HFFc6 (cell line): ENCODE results near the gene MLNR. TPM values are rescaled to one million over a fixed set of nuclear protein-coding genes. Genes with fewer than 3 reads are reported as not detected.

Experiments used
- DNase-seq: peaks from one replicate; pipeline ENCODE4 v3.0.0-alpha.2; 2018
- H3K27ac Mint-ChIP-seq: 2 replicates; pipeline ENCODE4 v1.8.0; 2020; ENCODE audit warnings: mild to moderate bottlenecking, mixed read lengths
- H3K27me3 Mint-ChIP-seq: 2 replicates; pipeline ENCODE4 v1.8.0; 2021; ENCODE audit warnings: mild to moderate bottlenecking, moderate library complexity, mixed read lengths; ENCODE audit not compliant: insufficient read depth
- H3K36me3 Mint-ChIP-seq: 2 replicates; pipeline ENCODE4 v1.8.0; 2021; ENCODE audit warnings: low read depth, mixed read lengths
- H3K4me1 Mint-ChIP-seq: 2 replicates; pipeline ENCODE4 v1.8.0; 2020; ENCODE audit warnings: low read depth, mixed read lengths
- H3K4me3 Mint-ChIP-seq: 2 replicates; pipeline ENCODE4 v1.8.0; 2020; ENCODE audit warnings: mild to moderate bottlenecking, moderate library complexity, mixed read lengths
- H3K9me3 Mint-ChIP-seq: 2 replicates; pipeline ENCODE4 v1.8.0; 2020; ENCODE audit warnings: mild to moderate bottlenecking, mixed read lengths
- CTCF ChIP-seq: fragments of 200-600 bp; sonication (generic); IDR thresholded peaks from 2 replicates; pipeline ENCODE4 v1.5.0; 2021; ENCODE audit warnings: antibody characterized with exemption, mild to moderate bottlenecking
- total RNA-seq, 6 experiments: library from RNA; stranded (reverse); fragmentation: NEBNext Ultra II Directional; extraction: Animal tissue kit (Norgen Biotek cat#: 25700); gene quantifications; 2 replicates in 1 of 6; 3 replicates in 5 of 6; pipeline ENCODE4 v1.2.3, GENCODE V29; 2021

The MLNR gene
- total RNA-seq, 6 experiments from 2014 or later: not detected

- no peak for DNase-seq
- Mint-ChIP-seq H3K36me3 (peaks cover 17% of the 10 kb centered on the region), H3K4me3 (no peak overlapping the region), H3K27me3 (no peaks in the 10 kb centered on the region), H3K4me1 (peaks cover 16% of the 10 kb centered on the region), H3K9me3 (no peaks in the 10 kb centered on the region), H3K27ac (no peak overlapping the region)
- TF ChIP-seq CTCF: no peak
Observed at GRCh38 chr13:49253310-49253709, 33.2 kb downstream of the MLNR start.

GRCh38 chr13:49254007-49254406 lies 33.9 kb downstream of the MLNR start:
- no peak for TF ChIP-seq CTCF
- no peak for DNase-seq
- H3K27ac Mint-ChIP-seq: no peak overlapping the region
- H3K4me1 Mint-ChIP-seq: peaks cover 10% of the 10 kb centered on the region
- H3K36me3 Mint-ChIP-seq: peaks cover 17% of the 10 kb centered on the region
- H3K4me3 Mint-ChIP-seq: no peak overlapping the region
- no peaks in the 10 kb centered on the region for H3K9me3 Mint-ChIP-seq
- H3K27me3 Mint-ChIP-seq: no peaks in the 10 kb centered on the region

- Mint-ChIP-seq H3K36me3 (peaks cover 33% of the 10 kb centered on the region), H3K9me3 (no peaks in the 10 kb centered on the region), H3K27ac (no peak overlapping the region), H3K4me3 (no peak overlapping the region), H3K4me1 (no peaks in the 10 kb centered on the region), H3K27me3 (no peaks in the 10 kb centered on the region; the same call in 1 of the 2 replicates)
- DNase-seq: no peak
- TF ChIP-seq CTCF: no peak
Observed at GRCh38 chr13:49256841-49257240, 36.7 kb downstream of the MLNR start.

- no peak for TF ChIP-seq CTCF
- Mint-ChIP-seq H3K4me1 (no peaks in the 10 kb centered on the region), H3K4me3 (no peak overlapping the region), H3K27ac (no peak overlapping the region), H3K36me3 (peaks cover 33% of the 10 kb centered on the region), H3K27me3 (no peaks in the 10 kb centered on the region; the same call in 1 of the 2 replicates), H3K9me3 (no peaks in the 10 kb centered on the region)
- no peak for DNase-seq
Observed at GRCh38 chr13:49258089-49258796, 38.1 kb downstream of the MLNR start.

GRCh38 chr13:49259586-49259985 lies 39.4 kb downstream of the MLNR start:
- no peaks in the 10 kb centered on the region for H3K9me3 Mint-ChIP-seq
- no peak for TF ChIP-seq CTCF

More at GRCh38 chr13:49259586-49259985, 39.4 kb downstream of the MLNR start:
- Mint-ChIP-seq H3K36me3 (peaks cover 33% of the 10 kb centered on the region), H3K4me1 (no peaks in the 10 kb centered on the region), H3K27ac (no peak overlapping the region), H3K27me3 (no peaks in the 10 kb centered on the region; the same call in 1 of the 2 replicates), H3K4me3 (no peak overlapping the region)
- no peak for DNase-seq
